CD4-positive, alpha-beta T cell treated with Interferon alpha-2 for 1 hour (primary cell): ENCODE results near the gene CLDN7.
A peak's percentile ranks its signal among the peaks of the same experiment; 100 is the strongest.

Source experiments
- DNase-seq, 2 donors: peaks; one replicate each; pipeline ENCODE4 v3.0.0-alpha.2; 2020 to 2022

Gene CLDN7

DNA sequence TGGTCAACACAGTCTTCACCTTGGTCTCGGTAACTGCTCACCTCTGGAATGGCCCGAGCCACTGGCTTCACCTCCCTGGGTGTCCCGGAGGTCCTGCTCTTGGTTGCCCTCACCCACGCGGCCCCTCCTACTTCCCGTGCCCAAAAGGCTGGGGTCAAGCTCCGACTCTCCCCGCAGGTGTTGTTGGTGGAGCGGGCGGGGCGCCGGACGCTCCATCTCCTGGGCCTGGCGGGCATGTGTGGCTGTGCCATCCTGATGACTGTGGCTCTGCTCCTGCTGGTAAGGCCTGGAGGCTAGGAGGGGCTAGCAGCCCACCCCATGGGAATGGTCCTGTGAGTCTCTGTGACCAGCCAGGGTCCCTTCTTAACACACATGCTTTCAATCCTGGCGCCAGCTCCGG, 22.6 kb upstream of the CLDN7 start:
- no peak for DNase-seq

DNA sequence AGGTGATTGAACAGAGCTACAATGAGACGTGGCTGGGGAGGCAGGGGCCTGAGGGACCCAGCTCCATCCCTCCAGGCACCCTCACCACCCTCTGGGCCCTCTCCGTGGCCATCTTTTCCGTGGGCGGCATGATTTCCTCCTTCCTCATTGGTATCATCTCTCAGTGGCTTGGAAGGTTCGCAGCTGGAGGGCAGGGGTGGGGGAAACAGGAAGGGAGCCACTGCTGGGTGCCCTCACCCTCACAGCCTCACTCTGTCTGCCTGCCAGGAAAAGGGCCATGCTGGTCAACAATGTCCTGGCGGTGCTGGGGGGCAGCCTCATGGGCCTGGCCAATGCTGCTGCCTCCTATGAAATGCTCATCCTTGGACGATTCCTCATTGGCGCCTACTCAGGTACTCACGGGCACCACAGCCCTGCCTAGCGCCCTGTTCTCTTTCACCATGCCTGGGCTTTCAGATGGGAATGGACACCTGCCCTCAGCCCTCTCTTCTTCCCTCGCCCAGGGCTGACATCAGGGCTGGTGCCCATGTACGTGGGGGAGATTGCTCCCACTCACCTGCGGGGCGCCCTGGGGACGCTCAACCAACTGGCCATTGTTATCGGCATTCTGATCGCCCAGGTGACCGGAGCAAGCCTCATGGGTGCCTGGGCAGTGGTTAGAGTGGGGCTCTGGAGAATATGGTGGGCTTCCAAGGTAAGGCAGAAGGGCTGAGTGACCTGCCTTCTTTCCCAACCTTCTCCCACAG, 21.4 kb upstream of the CLDN7 start:
- DNase-seq, result no peak

DNA sequence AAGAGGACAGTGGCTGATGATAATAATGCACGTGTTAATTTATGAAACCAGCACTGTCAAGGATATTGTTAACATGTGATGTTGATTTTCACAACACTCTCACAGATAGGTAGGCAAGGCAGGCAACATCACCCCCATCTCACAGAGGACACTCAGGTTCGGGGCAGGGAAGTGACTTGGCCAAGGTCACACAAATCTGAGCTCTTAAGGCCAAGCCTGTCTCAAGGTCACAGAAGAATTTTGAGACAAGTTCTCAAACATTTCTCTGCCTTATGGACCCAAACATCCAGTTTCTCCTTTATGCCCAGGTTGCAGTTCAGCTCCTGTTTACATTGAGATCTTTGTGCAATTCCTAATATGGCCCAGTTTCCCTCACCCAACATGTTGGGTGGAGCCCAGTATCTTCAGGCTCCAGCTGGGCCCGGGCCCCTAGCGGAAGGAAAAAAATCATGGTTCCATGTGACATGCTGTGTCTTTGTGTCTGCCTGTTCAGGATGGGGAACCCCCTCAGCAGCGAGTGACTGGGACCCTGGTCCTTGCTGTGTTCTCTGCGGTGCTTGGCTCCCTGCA, 20.6 kb upstream of the CLDN7 start:
- DNase-seq, result no peak

DNA sequence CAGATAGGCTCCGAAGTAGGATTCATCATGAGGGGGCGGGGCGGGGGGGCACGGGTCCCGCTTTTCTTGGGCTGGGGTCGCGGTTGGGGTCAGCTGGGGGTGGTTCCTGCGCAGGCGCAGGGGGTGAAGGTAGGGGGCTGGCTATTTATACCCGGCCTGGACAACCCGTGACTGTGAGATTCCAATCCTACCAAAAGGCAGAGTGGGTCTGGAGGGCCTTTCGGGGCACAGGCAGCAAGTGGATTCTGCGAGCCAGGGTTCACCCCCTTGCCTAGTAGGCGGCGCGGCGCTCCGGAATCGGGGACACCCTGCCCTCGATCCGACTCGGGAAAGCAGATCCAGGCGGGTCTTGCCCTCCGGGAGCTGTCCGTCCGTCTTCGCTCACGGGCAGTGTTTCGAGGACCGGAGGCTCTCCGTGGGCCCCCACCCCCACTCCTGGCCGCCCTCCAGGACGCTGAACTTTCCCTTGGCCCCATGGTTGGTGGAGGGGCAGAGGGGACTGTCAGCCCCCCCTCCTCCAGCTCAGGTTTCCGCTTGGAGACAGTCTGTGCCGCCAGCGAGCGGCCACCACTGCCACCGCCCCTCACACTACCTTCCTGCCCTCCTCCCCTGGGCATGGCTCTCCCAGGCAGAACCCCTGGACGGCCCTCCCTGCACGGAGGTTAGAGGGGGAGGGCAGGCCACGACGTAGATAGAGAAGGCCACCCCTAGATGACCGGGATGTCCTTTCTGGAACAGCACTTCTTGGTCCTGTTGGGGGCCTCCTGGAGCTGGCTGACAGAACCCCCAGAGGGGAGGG, 19.9 kb upstream of the CLDN7 start:
- DNase-seq, result no peak

DNA sequence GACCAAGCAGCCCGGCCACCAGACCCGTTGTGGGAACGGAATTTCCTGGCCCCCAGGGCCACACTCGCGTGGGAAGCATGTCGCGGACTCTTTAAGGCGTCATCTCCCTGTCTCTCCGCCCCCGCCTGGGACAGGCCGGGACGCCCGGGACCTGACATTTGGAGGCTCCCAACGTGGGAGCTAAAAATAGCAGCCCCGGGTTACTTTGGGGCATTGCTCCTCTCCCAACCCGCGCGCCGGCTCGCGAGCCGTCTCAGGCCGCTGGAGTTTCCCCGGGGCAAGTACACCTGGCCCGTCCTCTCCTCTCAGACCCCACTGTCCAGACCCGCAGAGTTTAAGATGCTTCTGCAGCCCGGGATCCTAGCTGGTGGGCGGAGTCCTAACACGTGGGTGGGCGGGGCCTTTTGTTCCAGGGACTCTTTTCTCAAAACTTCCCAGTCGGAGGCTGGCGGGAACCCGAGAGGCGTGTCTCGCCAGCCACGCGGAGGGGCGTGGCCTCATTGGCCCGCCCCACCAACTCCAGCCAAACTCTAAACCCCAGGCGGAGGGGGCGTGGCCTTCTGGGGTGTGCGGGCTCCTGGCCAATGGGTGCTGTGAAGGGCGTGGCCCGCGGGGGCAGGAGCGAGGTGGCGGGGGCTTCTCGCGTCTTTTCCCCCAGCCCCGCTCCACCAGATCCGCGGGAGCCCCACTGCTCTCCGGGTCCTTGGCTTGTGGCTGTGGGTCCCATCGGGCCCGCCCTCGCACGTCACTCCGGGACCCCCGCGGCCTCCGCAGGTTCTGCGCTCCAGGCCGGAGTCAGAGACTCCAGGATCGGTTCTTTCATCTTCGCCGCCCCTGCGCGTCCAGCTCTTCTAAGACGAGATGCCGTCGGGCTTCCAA, 19.0 kb upstream of the CLDN7 start, which contains the start of gene SLC2A4:
Gene SLC2A4, plus strand, starts transcription at position 645 of the 879 bp plus-strand sequence. Its CDS starts 217 bp downstream, at position 862.
- DNase-seq, result peak; percentile 88 to 90

DNA sequence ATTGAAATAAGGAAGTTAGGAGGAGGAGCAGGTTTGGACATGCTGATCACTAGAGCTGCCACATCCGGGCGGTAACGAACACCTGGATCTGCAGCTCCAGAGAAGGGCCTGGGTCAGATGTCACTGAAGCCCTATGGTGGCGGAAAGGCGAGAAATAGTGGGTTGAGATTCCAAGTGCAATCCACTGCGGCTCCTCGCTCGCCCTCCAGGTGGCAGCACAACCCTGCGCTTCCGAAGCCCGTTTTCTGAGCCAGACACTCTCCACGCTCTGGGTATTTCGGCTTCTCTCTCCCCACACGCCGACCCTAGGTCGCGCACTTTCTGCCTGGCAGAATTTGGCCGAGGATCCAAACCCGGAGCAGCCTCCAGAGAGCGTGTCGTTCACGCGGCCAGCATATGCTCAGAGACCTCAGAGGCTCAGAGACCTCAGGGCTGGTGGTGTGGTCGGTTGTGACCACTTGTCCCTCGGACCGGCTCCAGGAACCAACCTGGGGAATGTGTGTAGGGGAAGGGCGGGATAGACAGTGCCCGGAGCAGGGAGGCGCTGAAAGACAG, 18.3 kb upstream of the CLDN7 start:
- DNase-seq, result peak; percentile 79 to 90

DNA sequence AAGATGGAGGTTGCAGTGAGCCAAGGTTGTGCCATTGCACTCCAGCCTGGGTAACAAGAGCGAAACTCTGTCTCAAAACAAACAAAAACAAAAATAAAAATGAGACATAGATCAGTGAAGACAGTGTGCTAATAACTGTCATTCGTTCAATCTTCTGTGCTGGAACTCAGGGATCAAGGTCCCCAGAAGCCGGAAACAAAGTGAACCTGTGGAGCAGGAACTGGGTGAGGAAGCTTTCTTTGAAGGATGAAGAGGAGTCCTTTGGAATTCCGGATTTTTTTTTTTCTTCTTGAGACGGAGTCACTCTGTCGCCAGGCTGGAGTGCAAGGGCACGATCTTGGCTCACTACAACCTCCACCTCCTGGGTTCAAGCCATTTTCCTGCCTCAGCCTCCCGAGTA, 17.2 kb upstream of the CLDN7 start:
- DNase-seq, result no peak

DNA sequence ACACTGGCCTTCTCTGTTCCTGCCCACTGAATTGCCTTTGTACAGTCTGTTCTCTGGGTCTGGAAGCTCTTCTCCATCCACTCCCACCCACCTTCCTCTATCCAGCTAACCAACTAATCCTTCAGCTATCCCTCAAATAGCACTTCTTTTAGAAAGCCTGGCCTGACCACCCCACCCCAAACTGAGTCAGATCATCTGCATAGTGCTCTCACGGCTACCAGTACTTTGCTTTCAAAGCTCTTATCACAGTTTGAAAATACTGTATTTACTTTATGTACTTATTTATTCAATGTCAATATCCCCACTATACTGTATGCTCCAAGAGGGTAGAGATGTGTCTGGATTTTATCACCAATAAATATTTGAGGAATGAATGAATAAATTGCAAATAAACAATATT, 4.5 kb upstream of the CLDN7 start:
- DNase-seq, result no peak

DNA sequence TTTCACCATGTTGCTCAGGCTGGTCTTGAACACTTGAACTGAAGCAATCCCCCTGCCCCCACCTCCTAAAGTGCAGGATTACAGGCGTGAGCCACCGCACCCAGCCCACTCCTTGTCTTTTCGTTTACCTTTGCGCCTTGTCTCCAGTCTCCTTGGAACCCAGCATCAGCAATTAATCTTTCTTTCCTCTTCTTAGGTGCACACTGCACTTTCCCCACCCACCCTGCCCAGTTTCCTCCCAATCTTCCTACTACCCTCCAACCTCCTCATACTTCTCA, 1.5 kb upstream of the CLDN7 start:
- DNase-seq, result no peak

DNA sequence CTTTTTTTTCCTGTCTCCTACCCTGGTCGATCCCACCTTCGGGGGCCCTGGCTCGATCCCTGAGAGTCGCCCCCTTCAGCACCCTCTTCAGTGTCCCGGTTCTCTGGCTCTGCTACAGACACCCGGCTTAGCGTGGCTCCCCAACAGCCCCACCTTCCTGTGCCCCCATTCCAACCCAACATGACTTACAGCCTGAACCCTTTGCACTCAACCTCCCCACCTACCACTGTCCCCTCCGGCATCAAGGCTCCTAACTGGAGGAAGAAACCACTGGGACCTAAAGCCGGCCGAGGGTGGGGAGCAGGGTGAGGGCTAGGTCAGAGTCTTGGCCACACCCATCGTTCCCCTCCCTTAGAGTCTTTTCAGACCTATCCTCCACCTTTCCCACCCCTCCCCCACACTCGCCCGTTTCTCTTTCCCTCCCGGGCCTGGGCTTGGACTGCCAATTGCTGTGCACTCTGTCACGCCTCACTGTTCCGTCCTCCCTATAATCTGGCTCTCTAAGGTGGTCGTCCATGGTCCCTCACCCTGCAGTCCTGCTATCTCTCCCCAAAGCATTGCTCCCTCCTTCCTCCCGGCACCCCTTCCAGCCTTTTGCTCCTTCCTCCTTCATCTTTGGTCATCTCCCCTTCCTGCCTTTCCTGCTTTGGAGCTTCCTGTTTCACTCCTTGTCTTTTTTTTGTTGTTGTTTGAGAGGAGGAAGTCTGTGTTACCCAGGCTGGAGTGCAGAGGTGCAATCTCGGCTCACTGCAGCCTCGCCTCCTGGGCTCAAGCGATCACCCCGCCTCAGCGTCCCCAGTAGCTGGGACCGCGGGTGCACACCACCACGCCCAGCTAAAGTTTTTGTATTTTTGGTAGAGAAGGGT, 890 bp upstream of the CLDN7 start:
- DNase-seq, result no peak

DNA sequence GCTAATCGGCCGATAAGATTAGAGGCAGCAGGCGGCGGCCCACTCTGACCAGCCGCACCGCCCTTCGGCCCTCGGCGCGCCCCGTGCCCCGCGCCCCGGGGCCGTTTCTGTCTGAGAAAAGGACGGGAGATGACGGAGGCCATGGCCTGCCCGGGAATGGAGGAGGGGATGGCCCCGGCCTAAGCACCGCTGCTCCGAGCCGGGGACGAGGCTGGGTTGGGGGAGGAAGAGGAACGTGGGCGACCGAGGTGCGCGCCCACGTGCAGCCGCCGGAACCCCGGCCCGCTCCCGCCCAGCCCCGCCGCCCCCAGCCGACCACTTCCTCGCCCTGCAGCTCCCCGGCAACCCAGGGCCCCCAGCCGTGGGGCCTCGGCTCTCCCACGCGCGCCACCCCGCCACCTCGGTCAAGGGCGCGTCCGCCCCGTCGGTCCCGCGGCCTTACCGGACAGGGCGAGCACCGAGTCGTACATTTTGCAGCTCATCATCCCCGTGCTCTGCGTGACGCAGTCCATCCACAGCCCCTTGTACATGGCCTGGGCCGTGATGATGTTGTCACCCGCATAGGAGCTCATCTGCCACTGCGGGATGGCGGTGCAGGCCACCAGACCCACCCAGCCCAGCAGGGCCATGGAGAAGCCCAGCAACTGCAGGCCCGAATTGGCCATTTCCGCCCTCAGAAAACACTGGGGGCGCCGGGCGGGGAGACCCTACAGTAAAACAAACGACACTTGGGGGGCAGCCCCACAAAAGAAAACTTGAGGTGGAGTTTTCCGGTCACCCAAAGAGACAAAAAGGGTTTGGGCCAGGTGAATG, 693 bp downstream of the CLDN7 start:
- DNase-seq, result peak in 1 of 2 donors; percentile 40

DNA sequence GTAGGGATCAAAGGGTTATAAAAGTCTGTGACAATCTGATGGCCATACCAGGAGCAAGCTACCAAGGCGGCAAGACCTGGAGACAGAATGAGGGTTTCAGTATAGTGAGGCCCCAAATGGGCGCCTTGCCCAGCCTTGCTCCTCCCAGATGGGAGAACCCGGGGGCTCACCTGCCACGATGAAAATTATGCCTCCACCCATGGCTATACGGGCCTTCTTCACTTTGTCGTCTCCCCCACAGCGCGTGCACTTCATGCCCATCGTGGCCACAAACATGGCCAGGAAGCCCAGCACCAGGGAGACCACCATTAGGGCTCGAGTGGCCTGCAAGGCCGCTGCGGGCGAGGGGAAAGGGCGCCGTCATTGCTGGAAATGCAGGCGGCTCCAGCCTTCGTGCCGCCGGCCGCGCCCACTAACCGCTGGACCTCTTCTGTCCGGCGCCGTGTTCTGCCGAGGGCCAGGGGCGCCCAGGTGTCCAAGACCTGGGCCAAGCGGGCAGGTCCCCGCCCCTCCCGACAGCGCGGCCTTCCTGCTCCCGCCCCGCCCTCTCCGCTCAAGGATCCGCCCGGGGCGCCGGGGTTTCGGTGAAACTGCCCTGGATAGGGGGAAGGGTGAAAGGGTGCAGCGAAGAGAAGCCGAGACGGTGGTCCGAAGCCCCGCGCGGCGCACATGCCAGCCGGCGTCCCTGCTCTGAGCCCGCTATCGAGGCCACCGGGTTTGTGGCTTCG, 1.5 kb downstream of the CLDN7 start:
- peak in 1 of 2 donors; percentile 49 for DNase-seq

DNA sequence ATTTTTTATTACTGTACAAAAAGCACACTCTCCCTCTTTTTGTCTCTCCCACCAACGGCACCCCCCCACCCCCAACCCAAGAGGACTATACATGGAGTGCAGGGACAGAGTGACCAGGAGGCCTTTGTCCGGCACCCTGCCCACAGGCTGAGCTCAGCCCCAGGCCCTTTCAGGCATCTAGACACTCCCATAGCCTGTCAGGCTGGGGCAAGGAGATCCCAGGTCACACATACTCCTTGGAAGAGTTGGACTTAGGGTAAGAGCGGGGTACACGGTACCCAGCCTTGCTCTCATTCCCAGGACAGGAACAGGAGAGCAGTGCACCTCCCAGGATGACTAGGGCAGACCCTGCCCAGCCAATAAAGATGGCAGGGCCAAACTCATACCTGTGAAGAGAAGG, 2.1 kb downstream of the CLDN7 start:
- no peak for DNase-seq

DNA sequence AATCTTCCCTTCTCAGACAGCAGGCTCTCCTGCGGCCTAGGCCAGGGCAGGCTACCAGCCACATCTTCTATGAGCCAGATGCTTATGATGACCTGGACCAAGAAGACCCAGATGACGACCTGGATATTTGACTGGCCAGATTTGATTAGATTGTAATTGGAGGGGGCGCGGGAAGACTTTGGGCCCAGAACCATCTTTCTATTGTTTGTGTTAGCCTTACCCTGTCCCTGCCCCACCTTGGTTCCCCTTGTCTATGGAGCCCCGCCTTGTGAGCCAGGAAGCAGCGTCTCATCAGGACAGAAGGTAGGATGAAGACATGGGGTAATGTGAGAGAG, 2.8 kb downstream of the CLDN7 start:
- DNase-seq, result no peak

DNA sequence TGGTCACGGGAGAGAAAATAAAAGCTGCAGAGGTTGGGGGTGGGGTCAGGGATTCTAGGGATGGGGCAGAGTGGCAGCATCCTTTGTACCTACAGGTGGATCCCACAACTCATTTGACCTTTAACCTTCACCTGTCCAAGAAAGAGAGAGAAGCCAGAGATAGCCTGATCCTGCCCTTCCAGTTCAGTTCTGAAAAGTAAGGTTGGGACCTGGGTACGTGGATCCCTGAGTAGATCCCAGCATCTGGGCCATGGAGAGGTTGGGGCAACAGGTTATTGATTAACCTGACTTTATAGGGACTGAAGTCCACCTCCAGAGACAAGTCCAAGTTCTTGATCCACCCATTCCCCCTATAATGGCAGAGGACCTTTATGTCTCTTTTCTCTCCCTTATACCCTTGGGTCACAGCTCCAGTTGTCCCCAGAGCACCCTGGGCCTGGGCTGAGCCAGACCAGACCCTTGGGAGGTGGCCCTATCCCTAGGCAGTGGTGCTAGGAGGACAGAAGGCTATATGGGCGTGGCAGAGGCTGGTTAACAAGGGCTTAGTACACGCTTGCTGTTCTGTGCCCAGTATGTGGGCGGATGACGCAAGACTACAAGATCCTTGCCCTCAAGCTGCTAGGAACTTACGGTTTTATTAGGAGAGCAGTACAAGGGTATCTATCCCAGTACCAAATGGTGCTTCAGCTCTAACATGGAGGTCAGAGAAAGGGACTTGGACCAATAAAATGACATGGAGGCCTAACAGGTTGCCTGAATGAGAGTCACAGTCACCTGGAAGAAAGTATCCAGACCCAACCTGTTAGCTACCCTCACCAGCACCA, 3.3 kb downstream of the CLDN7 start:
- DNase-seq, result no peak

DNA sequence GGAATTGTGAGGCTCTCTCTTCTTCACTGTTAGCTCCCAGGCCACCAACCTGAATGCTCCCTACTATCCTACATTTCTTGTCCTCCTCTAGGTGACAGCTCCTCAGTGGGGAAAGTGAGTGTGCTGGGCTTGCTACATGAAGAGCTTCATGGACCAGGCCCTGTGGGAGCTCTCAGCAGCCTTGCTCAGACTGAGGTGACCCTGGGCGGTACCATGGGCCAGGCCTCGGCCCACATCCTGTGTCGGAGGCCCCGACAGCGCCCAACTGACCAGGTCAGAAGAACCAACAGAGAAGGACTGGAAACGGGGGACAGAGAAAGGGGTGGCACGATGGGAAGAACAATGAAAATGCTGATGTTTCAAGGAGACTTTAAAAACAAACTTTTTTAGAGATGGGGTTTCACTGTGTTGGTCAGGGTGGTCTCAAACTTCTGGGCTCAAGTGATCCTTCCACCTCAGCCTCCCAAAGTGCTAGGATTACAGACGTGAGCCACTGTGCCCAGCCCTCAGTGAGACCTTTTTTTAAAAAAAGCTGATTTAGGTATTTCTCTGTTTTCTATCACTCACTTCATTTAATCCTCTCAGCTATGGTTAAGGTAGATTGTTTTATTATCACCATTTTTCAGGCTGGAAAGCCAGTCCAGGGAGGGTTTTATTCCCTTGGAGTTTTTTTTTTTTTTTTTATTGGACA, 5.4 kb downstream of the CLDN7 start:
- DNase-seq, result no peak

DNA sequence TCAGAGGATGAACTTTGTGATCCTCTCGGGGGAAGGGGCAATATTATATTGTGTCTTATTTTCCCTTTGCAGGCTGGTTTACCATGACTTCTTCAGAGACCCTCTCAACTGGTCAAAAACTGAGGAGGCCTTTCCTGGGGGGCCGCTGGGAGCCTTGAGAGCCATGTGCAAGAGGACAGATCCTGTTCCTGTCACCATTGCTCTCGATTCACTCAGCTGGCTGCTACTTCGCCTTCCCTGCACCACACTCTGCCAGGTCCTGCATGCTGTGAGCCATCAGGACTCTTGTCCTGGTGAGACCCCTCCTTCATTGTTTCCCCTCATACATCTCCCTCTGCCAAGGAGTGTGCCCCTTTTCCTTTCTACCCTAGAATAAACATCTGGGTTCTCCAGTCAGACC, 7.8 kb downstream of the CLDN7 start:
- DNase-seq, result no peak

DNA sequence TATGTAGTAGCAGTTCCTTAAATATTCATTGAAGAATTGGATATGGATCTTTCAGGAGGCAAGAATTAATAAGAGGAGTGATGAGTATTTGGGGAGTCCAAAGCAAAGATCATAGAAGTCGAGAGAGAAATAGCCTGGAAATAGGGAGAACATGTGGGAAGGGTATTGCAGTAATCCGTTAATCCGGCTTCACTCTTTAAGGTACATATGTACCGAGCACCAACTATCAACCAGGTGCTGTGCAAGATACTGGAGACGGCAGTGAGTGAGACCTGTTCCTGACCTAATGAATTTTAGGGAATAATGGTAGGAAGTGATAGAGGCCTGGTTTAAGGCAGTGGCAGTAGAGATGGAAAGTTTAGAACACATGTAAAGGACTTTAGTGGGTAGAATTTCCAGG, 9.2 kb downstream of the CLDN7 start:
- no peak for DNase-seq
